ENCODE results near the gene TAPBP. TPM values are rescaled to one million over a fixed set of nuclear protein-coding genes. Genes with fewer than 3 reads are reported as not detected.

TAPBP gene
- total and polyA plus RNA-seq, 9 of the 15 experiments (the other 6 are each of a cell fraction or from before 2014, with no cell fraction given), result 5.6 to 74.0 (median 22.3) TPM

GRCh38 chr6:33289784-33290315 lies 24.0 kb downstream of the TAPBP start (continued):
- TF ChIP-seq BRF2 (IDR thresholded peaks at IDR 0.05; ENCODE audit: borderline replicate concordance, insufficient read depth, insufficient read length), result no peak
- no peak for TF ChIP-seq ATF3 (IDR thresholded peaks at IDR 0.05)
- no peak for TF ChIP-seq ATF3 (CRISPR knock-in tag; conservative IDR thresholded peaks at IDR 0.05)
- TF ChIP-seq STAG1 (CRISPR knock-in tag; IDR thresholded peaks at IDR 0.05; ENCODE audit: borderline replicate concordance), result no peak
- TF ChIP-seq ZNF717 (CRISPR knock-in tag; IDR thresholded peaks at IDR 0.05), result no peak
- TF ChIP-seq RERE (CRISPR knock-in tag; IDR thresholded peaks at IDR 0.05; ENCODE audit: borderline replicate concordance), result no peak
- TF ChIP-seq HNRNPLL (IDR thresholded peaks at IDR 0.05; ENCODE audit: low read depth, low read length, poor library complexity, severe bottlenecking), result no peak
- TF ChIP-seq COPS2 (conservative IDR thresholded peaks at IDR 0.05), result no peak
- 0 out of 2 replicates have a peak, but pooled peaks have one; percentile 10 for TF ChIP-seq MBD2 (IDR thresholded peaks at IDR 0.05; ENCODE audit: borderline replicate concordance, low read depth)
- no peak for TF ChIP-seq ZNF121 (CRISPR knock-in tag; conservative IDR thresholded peaks at IDR 0.05)
- TF ChIP-seq CHD2 (IDR thresholded peaks at IDR 0.05; ENCODE audit: low read depth, low read length), result no peak
- 0 out of 2 replicates have a peak, but pooled peaks have one; percentile 8 for TF ChIP-seq CTBP1 (IDR thresholded peaks at IDR 0.05; ENCODE audit: borderline replicate concordance)
- no peak for TF ChIP-seq PTRF (tag; IDR thresholded peaks at IDR 0.05)
- 0 out of 2 replicates have a peak, but pooled peaks have one; percentile 4 for TF ChIP-seq PREB (CRISPR knock-in tag; IDR thresholded peaks at IDR 0.05)
- TF ChIP-seq ZEB2 (IDR thresholded peaks at IDR 0.05), result no peak
- TF ChIP-seq ZFX (CRISPR knock-in tag; IDR thresholded peaks at IDR 0.05), result peak; percentile 38; the same call in 1 of the 2 replicates
- TF ChIP-seq MAFF (IDR thresholded peaks at IDR 0.05; ENCODE audit: low read length), result no peak
- 0 out of 2 replicates have a peak, but pooled peaks have one; percentile 27 for TF ChIP-seq ESRRB (CRISPR knock-in tag; IDR thresholded peaks at IDR 0.05; ENCODE audit: borderline replicate concordance)
- no peak for TF ChIP-seq FOXJ2 (tag; IDR thresholded peaks at IDR 0.05)

All from K562 (cell line).